Fibroblast of villous mesenchyme (primary cell): ENCODE measurements around the gene SULF2. TPM values are rescaled to one million over a fixed set of nuclear protein-coding genes. Genes with fewer than 3 reads are reported as not detected.

Source experiments
- DNase-seq: peaks from one replicate; pipeline ENCODE4 v3.0.0-alpha.2; 2010; ENCODE audit warnings: low read depth
- H3K4me3 ChIP-seq: 2 replicates; pipeline ENCODE4 v1.5.1; 2011; ENCODE audit warnings: low read depth, mild to moderate bottlenecking, low read length
- CTCF ChIP-seq: IDR thresholded peaks from 2 replicates; pipeline ENCODE4 v1.5.1; 2012; ENCODE audit warnings: low read depth, mild to moderate bottlenecking, low read length; ENCODE audit not compliant: insufficient read depth
- total RNA-seq: library from RNA; depleted of rRNA; stranded (reverse); fragments of >200 nt; gene quantifications from 2 replicates; pipeline ENCODE4 v1.2.3, GENCODE V29; 2012

Gene SULF2
- total RNA-seq, 1 donor = 3.5 TPM

- no peak overlapping the region for H3K4me3 ChIP-seq
- no peak for DNase-seq
These were observed 108.2 kb downstream of the SULF2 start for GRCh38 chr20:47676912-47677634.

GRCh38 chr20:47676219-47676721 is 109.0 kb downstream of the SULF2 start:
- no peak for TF ChIP-seq CTCF
- H3K4me3 ChIP-seq = no peak overlapping the region
- DNase-seq = no peak

More at GRCh38 chr20:47676912-47677634, 108.2 kb downstream of the SULF2 start:
- TF ChIP-seq CTCF = no peak

- no peak for TF ChIP-seq CTCF
- no peak overlapping the region for H3K4me3 ChIP-seq
- DNase-seq = no peak
These were observed 109.8 kb downstream of the SULF2 start for GRCh38 chr20:47675190-47676142.

GRCh38 chr20:47674686-47675085 is 110.6 kb downstream of the SULF2 start:
- no peak overlapping the region for H3K4me3 ChIP-seq

GRCh38 chr20:47674145-47674544 is 111.1 kb downstream of the SULF2 start:
- TF ChIP-seq CTCF = no peak

More at GRCh38 chr20:47674686-47675085, 110.6 kb downstream of the SULF2 start:
- TF ChIP-seq CTCF = no peak
- no peak for DNase-seq

GRCh38 chr20:47673671-47673955 is 111.7 kb downstream of the SULF2 start:
- no peak for TF ChIP-seq CTCF
- H3K4me3 ChIP-seq = no peak overlapping the region
- no peak for DNase-seq

More at GRCh38 chr20:47674145-47674544, 111.1 kb downstream of the SULF2 start:
- H3K4me3 ChIP-seq = no peak overlapping the region
- no peak for DNase-seq
